EL (cell line): Measurements from ENCODE around the gene AR.
"Not testable (repeated sequence)": the region's sequence is repeated elsewhere in the genome, so short reads cannot be mapped to it uniquely, and the experiment has no call there.

ENCODE experiments used
- DNase-seq: peaks from one replicate; pipeline ENCODE4 v3.0.0-alpha.2; 2016

AR gene

DNA sequence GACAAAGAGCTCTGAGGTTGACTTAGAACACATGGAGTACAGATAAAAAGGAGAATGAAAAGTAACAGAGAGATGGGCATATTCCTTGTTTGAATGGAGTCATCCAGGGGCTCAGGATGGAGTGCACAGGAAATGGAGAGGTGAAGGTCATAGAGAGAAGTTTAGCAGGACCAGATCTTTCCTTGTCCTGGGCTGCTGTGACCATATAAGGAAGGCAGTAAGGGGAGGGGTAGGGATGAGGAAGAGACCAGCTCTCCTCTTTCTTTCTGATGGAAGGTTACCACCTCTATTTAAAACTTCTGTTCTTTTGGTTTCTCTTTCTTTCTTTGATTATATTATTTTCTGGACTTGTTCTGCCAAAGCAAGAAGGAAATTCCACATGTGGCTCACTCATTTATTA lies 27.0 kb downstream of the AR start:
- no peak for DNase-seq

DNA sequence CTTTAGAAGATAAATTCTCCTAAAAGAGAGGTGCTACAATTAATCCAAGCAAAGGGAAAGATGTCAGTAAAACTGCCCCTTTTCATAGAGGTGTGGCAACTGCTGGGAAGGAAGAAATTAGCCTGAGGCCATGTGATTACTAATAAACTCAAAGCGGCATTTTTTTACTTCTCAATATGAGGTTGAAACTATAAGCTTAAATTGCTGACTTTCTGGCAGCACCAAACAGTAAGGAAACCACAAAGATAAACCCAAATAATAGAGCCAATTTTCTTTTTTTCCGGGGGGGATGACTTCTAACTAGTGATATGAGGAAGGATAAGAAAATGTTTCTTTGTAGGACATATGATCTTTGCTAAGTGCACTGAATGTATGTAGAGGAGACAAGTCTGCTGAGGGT lies 30.9 kb downstream of the AR start:
- peak; percentile 49 for DNase-seq

DNA sequence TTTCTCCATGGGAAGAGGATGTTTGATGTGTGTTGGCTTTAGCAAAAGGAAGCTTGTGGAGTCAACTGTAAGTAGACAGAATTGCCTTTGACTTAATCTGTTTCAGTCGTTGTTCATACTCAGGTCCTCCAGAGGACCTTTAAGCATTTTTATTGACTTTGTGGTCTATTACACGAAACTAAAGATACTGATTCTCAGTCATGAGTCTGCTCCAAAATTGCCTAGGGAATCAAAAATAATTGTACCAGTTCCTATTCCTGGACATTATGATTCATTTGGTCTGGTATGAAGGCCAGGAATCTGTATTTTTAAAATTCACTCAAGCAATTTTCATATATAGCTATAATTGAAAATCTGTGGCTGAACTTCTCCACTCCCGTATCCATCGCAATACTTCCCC lies 38.6 kb downstream of the AR start:
- no peak for DNase-seq

DNA sequence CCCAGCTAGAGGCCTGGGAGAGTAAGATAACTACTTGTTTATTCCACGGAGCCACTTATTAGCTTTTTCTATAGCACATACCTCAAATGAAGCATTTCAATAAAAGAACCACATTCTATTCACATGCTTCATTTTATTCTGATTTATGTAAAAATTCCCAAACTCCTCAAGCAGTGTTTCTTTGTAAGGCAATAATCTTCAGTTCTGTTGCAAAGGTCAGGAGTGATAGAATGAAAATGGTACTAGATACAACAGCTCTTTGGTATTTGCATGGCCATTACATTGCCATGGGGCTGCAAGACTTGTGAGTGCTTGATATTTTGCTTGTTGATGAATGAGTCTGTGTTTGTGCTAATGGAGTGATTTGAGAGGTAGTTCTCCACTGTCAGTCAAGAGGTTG lies 39.4 kb downstream of the AR start:
- no peak for DNase-seq

DNA sequence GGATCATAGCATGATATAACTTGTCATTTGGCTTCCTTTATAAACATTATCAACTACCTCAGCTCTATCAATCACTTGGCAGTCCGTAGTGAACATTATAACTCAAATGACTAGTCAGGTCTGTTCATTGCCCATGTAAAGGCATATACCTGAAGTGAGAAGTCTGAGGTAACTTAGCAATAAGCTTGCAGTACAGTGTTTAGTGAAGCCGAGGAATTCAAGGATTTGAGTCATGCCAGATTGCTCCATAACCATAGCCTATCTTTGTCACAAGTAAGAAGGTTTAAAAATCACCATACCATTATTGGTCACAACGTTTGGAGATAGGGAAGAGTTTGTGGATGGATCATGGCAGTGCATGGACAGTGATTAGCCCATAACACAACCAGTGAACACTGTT lies 41.6 kb downstream of the AR start:
- no peak for DNase-seq

DNA sequence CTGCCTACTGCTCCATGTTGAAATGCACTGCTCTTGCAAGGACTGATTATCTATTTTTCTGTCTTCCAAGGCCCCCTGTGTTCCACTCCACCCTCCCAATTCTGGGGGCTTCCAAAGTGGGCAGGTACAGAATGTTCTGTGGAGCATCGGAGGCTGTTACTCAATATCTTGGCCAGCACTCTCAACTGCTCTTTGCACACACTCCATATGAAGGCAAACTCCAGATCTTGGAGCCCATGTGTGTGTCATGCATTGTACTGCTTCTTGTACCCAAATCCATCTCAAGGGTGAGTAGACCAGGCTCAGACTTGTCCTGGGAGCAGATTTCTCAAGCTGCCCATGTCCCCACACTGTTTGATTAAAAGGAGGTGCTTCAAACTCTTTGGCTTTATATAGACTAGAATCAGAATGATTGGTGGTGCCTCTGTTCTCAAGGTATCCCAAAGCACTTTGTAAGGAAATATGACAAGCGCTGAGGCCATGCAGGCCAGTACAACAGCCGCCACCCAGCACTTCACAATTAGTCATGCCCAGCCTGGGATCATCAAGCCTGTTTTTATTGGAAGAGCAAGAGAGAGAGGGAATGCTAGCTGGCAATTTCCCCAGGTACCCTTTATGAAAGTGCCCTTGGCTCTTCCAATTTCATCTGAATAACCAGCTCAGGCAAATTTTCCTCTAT lies 44.3 kb downstream of the AR start:
- no peak for DNase-seq

DNA sequence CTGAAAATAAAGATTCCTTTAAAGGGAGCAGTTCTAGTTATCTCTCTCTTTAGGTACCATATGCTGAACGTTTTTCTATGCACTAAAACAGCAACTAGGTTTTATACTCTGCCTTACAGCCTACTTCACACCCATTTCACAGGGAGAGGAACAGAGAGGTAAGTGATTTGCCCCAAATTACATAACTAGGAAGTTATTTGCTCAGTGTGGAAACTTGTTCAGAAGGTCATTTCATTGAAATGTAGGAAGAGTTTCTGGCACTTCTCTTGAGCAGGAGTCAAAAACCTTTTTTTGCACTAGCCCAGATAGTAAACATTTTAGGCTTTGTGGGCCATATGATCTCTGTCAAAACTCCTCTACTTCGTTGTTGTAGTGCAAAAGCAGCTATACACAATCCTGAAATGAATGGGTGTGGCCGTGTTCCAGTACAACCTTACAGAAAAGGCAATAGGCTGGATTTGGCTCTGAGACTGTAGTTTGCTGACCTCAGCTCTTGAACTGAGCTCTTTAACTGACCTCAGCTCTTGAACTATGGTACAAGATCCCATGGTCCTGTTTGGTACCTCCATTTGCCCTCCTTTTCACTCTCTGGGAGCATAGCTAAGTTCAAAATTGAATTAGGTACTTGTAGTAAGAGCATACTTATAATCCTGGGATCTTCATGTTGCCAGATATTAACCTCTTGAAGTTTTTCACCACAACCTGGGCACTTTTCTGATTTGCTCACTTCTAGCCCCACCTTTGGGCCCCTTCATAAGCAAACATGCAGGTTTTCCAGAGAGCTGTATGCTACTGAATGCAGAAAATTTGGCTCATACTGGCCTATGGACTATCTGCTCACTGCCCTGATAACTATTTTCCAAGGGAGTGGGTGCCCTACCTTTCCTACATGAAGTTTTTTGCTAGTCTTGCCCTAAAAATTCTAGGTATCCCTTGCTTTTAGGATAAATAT lies 53.3 kb downstream of the AR start:
- no peak for DNase-seq

DNA sequence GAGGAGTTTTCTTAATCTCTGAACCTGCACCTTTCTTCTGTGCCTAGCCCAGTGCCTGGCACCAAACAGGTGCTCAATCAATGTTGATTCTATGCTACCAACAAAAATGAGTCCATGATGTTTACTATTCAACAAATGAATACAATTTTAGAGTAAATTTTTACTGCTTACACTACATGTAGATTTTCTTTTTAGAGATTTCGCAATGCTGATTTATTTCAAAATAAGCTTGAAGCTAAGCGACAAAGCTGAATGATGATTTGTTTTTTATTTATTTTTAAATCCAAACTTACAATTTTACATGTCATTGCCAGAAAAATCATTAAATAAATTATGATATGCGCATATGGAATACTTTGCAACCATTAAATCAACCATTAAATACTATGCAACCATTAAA lies 55.7 kb downstream of the AR start:
- DNase-seq = no peak

DNA sequence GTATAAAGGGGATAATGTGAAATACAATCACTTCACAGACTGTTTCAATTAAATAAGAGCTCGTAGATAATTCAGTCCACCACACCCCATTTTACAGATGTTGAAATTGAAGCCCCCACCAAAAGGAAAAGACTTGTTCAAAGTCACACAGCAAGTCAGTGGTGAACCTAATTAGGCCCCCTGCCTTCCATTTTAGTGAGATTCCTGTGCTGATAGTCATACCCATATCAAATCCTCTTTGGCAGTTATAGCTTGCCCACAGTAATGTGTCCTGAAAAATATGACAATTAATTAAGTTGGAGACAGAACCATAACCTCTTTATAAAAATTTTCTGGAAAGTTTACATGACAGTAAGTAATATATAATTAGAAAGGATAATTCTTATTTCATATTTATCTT lies 58.0 kb downstream of the AR start:
- peak; percentile 42 for DNase-seq

DNA sequence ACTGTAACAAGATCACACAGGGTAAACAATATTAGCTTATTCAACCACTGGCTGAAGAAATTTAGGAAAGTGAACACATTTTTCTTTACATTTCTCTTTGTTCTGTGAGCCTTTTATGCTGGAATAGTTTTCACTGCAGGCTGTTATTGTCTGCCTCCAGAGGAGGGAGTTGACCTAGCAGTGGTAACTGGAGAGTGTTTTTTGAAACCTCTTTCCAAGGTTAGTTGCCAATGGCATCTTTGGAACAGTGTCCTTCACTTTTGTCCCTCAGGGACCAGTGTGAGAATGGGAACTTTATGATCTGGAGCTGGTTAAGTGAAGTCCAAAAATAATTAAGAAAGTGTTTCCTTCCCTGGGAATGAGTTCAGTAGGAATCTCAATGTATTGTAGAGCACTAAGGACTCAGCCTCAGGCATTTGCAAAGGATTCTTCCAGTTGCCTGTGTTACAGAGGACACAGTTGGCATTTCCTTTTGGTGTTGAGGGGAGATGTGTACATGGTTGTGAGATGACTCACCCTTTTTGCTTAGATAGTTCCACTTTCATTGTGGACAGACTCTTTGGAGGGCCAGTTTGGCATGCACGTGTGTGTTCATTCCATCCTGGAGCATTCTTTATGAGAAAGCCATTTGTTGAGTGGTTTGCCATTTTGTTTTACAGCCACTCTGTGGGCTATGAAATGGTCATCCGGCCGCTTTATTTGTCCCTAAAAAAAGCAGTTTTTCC lies 61.3 kb downstream of the AR start:
- DNase-seq = peak; percentile 92

DNA sequence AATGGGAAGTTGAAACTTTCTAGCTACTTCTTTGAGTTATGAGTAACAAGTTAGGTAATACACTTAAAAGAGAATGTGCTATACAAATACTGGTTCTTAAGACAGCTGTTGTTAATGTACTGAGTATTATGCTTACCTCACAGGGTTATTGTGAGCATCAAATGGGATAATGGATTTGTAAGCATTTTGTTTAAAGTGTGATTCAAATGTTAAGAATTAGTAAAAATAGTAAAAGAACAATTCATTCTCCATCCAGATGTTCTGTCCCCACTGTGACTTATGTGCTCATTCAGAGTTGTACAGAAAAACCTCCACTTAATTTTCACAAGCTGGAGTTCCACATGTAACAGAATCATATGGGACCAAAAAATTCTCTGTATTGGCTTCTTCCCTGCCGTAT lies 63.6 kb downstream of the AR start:
- no peak for DNase-seq

DNA sequence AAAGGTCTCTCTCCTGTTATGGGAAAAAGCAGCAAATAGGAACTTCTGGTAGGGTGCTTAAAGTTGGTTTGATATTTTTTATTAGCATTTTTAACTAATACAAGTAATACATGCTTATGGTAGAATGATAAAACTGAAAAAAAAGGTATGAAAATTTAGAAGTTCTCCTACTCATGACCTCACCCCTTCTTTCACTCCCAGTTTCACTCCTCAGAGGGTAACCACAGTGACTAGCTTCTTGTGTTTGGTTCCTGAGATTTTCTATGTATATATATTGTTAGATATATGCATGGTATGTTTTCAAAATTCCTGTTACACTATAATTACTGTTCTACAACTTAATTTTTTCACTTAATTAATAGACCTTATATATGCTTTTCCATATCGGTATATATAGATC lies 66.5 kb downstream of the AR start:
- no peak for DNase-seq

DNA sequence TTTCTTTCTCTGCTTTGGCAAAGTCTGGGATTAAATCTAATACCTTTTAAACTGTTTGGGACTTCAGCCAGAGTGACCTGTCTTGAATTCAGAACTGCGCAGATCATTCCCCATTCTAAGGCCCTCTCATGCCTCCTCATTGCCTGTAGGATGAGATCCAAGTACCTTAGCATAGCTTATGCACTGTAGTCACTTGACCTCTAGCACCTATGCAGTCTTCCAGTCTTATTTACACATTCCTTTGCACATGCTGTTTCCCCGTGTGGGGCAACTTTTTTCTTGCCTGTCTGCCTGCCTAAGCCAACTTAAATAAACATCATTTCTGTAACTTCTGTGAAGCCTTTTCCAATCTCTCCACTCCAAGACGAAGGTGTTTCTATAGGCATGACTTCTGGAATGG lies 68.4 kb downstream of the AR start:
- peak; percentile 69 for DNase-seq

DNA sequence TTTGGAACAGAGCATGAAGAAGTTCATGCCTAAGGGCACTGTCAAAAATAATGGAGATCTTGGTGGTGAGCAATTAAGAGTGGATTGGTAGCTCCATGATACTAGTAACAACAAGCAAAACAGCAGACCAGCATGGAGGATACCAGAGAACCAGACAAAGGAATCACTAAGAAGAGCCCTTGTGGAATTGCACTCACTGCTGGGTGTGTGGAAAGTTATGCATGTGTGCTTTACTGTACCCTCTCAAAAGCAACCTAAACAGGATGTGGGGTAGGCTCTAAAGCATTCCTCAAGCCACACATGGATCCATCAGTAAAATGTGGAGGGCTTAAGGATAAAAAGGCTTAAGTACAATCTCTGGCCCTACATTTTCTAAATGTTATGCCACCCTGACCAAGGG lies 69.5 kb downstream of the AR start:
- DNase-seq = peak; percentile 52

DNA sequence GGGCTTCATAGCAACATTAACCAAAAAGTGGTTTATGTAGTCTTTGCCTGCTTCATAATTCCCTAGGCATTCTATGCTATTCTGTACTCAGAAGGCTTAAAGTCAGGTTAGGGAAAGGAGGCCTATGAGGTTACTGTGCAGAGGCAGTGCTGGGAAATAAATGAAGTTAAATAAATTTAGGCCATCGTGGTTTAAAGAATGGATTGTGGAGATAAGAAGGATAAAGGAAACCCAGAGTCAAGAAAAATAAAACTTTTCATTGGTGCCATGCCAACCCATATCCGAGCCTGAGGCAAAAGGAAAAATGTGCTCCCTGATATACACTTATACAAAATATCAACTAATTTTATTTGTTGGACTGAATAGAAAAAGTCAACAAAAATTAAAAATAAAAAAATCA lies 70.2 kb downstream of the AR start:
- no peak for DNase-seq

DNA sequence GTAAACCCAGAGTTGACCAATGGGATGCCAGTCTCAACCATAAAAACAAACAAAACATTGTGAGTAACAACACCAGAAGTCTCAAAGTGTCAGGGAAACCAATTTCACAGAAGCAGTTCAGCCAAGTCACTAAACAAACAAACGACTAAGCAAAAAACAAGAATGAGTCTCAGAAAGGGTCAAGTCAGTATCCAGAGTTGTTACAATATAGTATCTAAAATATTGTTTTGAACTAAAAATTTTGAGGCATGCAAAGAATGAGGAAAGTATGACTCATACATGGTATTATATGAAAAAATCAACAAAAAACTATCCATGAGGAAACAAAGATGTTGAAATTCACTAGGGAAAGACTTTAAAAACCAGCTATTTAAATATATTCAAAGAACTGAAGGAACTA lies 70.6 kb downstream of the AR start:
- DNase-seq = peak; percentile 74

DNA sequence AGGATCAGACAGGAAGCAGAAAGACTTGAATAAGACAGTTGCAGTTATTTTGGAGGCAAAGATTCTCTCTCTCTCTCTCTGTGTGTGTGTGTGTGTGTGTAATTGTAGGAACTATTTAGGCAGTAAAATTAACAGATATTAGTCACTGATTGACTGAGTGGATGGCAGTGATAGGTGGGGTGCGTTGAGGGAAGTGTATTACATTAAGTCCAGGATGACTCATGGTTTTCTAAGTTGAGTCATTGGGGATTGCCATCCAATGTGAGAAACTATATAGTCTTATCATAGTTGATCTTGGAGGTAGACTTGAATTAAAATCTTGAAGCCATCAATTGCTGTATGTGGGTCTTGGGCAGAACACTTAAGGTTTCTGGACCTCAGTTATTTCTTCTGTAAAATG lies 75.4 kb downstream of the AR start:
- DNase-seq = peak; percentile 80

DNA sequence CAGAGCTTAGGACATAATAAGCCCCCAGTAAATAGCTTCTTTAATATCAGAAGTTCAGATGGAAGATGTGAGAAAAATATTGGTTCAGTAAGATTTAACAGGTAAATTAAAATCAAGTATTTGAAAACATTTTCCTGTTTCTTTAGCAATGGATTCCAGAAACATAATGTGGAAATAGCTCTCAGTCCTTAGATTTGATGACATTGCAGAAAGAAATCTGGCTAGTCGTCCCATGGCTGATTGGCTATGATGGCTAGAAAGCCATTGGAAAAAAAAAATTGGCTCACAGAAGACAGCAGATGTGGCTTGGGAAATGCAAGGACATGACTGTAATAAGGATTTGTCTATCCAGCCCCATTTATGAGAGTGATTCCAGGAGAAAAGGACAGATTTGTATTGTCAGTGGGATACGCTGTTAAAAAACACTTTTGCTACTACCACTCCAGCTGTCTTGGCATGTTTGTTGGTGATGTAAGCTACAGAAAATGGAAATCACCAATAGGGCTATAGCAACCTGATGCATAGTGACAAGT lies 78.3 kb downstream of the AR start:
- no peak for DNase-seq

DNA sequence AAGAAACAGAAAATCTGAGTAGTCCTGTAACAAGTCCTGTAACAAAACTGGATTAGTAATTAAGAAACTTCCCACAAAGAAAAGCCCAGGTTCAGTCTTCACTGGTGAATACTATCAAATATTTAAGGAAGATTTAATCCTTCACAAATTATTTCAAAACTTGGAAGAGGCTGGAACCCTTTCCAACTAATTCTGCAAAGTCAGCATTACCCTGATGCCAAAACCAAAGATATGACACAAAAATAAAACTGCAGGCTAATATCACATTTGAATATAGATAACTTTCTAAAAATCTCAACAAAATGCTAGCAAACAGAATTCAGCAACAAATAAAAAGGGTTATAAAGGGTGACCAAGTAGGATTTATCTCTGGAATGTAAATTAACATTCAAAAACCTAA lies 80.5 kb downstream of the AR start:
- no peak for DNase-seq

DNA sequence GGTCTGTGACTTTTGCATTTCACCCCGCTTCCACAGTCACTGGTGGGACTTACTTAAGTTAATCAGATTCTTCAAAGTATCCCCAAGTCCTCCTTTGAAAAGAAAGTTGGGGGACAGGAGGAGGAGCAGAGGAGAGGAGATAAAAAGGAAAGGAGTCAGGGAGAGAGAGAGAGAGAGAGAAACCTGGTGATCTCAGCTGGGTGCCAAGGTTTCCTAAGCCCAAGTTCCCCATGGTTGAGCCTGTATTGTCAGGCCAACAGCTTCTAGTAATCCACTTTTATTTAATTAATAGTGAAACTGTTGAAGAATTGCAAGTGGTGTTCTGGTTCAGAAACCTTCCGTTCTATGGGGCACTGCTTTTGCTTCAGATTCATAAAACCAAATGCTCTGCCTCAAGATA lies 91.6 kb downstream of the AR start:
- no peak for DNase-seq

DNA sequence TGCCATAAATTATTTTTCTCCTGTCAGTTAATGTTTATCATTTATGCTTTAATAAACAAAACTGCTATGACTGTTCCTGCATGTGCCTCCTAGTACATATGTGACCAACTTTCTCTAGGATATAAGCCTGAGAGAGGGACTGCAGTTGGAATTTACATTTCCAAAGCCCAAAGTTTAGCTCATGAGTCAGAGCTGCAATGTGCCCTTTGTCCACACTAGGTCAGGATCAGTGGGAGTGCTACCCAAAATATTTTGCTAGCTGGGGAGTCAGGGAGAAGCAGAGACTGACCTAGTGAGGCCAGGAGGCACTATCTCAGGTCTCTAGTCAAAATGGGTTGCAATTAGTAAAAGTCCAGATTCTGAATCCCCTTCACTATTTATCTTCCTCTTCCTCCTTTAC lies 92.7 kb downstream of the AR start:
- DNase-seq = peak; percentile 48

DNA sequence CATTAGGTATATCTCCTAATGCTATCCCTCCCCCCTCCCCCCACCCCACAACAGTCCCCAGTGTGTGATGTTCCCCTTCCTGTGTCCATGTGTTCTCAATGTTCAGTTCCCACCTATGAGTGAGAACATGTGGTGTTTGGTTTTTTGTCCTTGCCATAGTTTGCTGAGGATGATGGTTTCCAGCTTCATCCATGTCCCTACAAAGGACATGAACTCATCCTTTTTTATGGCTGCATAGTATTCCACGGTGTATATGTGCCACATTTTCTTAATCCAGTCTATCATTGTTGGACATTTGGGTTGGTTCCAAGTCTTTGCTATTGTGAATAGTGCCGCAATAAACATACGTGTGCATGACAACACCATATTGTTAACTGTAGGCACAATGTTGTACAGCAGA lies 93.5 kb downstream of the AR start:
- DNase-seq = not testable (repeated sequence)

DNA sequence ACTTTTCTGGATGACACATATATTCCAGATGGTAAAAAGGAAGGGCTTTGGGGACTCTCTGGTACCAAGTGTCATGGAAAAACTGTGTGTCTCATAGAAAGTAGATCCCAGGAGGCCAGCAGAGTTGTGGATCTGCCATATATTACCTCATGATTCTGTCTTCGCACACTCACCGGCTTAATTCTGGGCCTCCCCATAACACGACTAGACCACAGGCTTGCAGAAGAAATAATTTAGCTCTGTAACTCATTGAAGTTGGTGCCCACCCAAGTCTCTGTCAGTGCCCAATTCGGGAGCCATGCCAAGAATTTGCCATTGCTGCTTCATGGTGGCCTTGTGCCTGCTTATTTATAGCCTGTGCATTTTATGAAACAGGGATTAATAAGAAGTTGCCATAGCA lies 104.5 kb downstream of the AR start:
- no peak for DNase-seq
